KMS-11 (cell line): Measurements from ENCODE around the gene TANGO2.

ENCODE experiments used
- H2AFZ ChIP-seq: fragments of 200-600 bp; sonication (generic); 2 replicates; pipeline ENCODE4 v1.6.1; 2016; ENCODE audit warnings: antibody characterized with exemption, mixed run types, low read depth
- H3K27ac ChIP-seq: fragments of 200-600 bp; sonication (generic); 2 replicates; pipeline ENCODE4 v1.6.1; 2016; ENCODE audit warnings: mild to moderate bottlenecking, mixed run types
- H3K27me3 ChIP-seq: fragments of 200-600 bp; sonication (generic); 2 replicates; pipeline ENCODE4 v1.6.1; 2017; ENCODE audit warnings: mild to moderate bottlenecking, low read depth, mixed run types, moderate library complexity; ENCODE audit not compliant: insufficient read depth
- H3K36me3 ChIP-seq: fragments of 200-600 bp; sonication (generic); 2 replicates; pipeline ENCODE4 v1.6.1; 2017; ENCODE audit warnings: mild to moderate bottlenecking, mixed run types; ENCODE audit not compliant: insufficient read depth
- H3K4me1 ChIP-seq: fragments of 200-600 bp; sonication (generic); 2 replicates; pipeline ENCODE4 v1.6.1; 2016; ENCODE audit warnings: mild to moderate bottlenecking, low read depth, mixed run types; ENCODE audit not compliant: poor library complexity, severe bottlenecking
- H3K4me2 ChIP-seq: fragments of 200-600 bp; sonication (generic); 2 replicates; pipeline ENCODE4 v1.7.0; 2016; ENCODE audit warnings: mild to moderate bottlenecking, mixed run types
- H3K4me3 ChIP-seq: fragments of 200-600 bp; sonication (generic); IDR thresholded peaks from 2 replicates; pipeline ENCODE4 v1.6.1; 2017; ENCODE audit warnings: low read depth, low read length, mixed read lengths; ENCODE audit not compliant: insufficient read depth
- H3K79me2 ChIP-seq: fragments of 200-600 bp; sonication (generic); 2 replicates; pipeline ENCODE4 v1.6.1; 2016; ENCODE audit warnings: low read depth, mixed run types; ENCODE audit not compliant: insufficient read depth
- H3K9ac ChIP-seq: fragments of 200-600 bp; sonication (generic); 2 replicates; pipeline ENCODE4 v1.6.1; 2016; ENCODE audit warnings: mild to moderate bottlenecking, mixed run types
- H4K20me1 ChIP-seq: fragments of 200-600 bp; sonication (generic); 2 replicates; pipeline ENCODE4 v1.6.1; 2016; ENCODE audit warnings: mild to moderate bottlenecking, mixed run types; ENCODE audit not compliant: insufficient read depth
- TF ChIP-seq, protein P1 (sequence below): fragments of 200-600 bp; sonication (generic); conservative IDR thresholded peaks from 2 replicates; pipeline ENCODE4 v1.6.1; 2017; ENCODE audit warnings: low read depth, mild to moderate bottlenecking, antibody characterized with exemption, low read length, moderate library complexity, mixed read lengths

The TANGO2 gene

GRCh38 chr22:20012741-20013331 is 8.1 kb upstream of the TANGO2 start:
- peaks cover 4% of the 10 kb centered on the region for H3K4me1 ChIP-seq
- H3K4me3 ChIP-seq = no peak overlapping the region
- H3K9ac ChIP-seq = no peak overlapping the region
- TF ChIP-seq, protein P1, sequence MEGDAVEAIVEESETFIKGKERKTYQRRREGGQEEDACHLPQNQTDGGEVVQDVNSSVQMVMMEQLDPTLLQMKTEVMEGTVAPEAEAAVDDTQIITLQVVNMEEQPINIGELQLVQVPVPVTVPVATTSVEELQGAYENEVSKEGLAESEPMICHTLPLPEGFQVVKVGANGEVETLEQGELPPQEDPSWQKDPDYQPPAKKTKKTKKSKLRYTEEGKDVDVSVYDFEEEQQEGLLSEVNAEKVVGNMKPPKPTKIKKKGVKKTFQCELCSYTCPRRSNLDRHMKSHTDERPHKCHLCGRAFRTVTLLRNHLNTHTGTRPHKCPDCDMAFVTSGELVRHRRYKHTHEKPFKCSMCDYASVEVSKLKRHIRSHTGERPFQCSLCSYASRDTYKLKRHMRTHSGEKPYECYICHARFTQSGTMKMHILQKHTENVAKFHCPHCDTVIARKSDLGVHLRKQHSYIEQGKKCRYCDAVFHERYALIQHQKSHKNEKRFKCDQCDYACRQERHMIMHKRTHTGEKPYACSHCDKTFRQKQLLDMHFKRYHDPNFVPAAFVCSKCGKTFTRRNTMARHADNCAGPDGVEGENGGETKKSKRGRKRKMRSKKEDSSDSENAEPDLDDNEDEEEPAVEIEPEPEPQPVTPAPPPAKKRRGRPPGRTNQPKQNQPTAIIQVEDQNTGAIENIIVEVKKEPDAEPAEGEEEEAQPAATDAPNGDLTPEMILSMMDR = no peak
- peaks cover 21% of the 10 kb centered on the region for H3K27me3 ChIP-seq
- H4K20me1 ChIP-seq = no peaks in the 10 kb centered on the region
- H3K79me2 ChIP-seq = no peaks in the 10 kb centered on the region
- no peak overlapping the region for H3K4me2 ChIP-seq
- no peak overlapping the region for H3K27ac ChIP-seq
- H3K36me3 ChIP-seq = no peaks in the 10 kb centered on the region
- no peak overlapping the region for H2AFZ ChIP-seq

DNA sequence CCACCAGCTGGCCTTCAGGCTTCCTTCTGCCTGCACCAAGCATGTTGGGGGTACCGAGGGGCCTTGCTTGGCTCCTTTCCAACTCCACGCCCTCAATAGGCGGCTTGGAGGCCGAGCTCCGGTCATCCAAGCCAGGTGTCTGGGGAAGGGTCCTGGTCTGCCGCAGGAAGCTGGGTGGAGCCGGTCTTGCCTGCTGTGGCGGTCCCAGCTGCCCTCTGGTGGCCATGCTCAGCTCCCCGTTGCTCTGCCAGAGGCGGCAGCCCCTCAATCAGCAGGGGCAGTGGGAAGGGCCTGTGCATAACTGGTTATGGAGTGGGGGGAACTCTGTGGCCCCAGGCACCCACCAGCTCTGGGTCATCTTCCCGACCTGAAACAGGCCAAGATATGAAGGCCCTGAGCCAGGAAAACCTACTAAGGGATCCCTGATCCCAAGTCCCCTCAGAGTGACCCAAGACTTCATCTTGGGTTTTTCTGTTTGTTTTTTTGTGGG is 7.5 kb upstream of the TANGO2 start:
- peaks cover 27% of the 10 kb centered on the region for H3K27me3 ChIP-seq
- H3K27ac ChIP-seq = no peak overlapping the region
- H3K36me3 ChIP-seq = no peaks in the 10 kb centered on the region

DNA sequence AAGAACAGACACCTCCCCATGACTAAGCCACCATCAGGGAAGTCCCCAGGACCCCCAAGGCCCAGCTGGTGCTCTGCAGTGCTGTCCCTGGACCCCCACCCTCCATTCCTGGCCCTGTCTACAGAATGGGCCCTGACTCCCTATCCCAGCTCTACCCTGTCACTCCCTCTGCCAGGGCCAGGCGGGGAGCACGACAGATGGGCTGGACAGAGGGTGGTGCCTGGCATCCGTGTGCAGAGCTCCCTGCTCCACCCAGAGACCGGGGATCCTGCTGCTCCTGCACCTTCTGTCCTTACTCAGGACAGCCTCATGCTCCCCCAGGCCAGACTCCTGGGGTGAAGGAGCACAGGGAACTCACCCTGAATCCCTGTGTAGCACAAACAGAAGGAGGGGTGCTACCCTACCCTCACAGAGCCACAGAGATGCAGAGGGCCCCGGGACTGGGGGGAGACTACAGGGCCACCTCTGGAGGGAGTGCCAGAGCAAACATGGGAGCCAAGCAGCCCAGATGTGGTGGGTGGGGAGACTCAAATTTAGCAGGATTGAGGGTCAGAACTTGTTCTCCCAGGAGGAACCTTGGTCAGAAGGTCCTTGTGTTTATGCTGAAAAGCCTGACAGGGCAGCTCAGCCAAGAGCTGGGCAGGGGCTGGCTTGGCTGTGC is 6.3 kb upstream of the TANGO2 start:
- no peak overlapping the region for H3K4me3 ChIP-seq
- peaks cover 29% of the 10 kb centered on the region for H3K27me3 ChIP-seq
- no peak overlapping the region for H3K4me2 ChIP-seq
- no peaks in the 10 kb centered on the region for H3K36me3 ChIP-seq
- H4K20me1 ChIP-seq = no peaks in the 10 kb centered on the region
- no peak overlapping the region for H2AFZ ChIP-seq
- H3K79me2 ChIP-seq = no peaks in the 10 kb centered on the region
- no peak overlapping the region for H3K9ac ChIP-seq
- no peak overlapping the region for H3K27ac ChIP-seq
- TF ChIP-seq, protein P1 = no peak
- peaks cover 4% of the 10 kb centered on the region for H3K4me1 ChIP-seq

More for the DNA sequence above, 7.5 kb upstream of the TANGO2 start:
- TF ChIP-seq, protein P1 = no peak
- no peak overlapping the region for H3K4me2 ChIP-seq
- no peak overlapping the region for H2AFZ ChIP-seq
- H3K4me3 ChIP-seq = no peak overlapping the region
- no peaks in the 10 kb centered on the region for H4K20me1 ChIP-seq
- H3K79me2 ChIP-seq = no peaks in the 10 kb centered on the region
- peaks cover 4% of the 10 kb centered on the region for H3K4me1 ChIP-seq
- H3K9ac ChIP-seq = no peak overlapping the region

GRCh38 chr22:20015187-20015625 is 5.7 kb upstream of the TANGO2 start:
- H3K9ac ChIP-seq = no peak overlapping the region
- H3K79me2 ChIP-seq = no peaks in the 10 kb centered on the region
- H2AFZ ChIP-seq = no peak overlapping the region
- H3K4me1 ChIP-seq = peaks cover 7% of the 10 kb centered on the region
- H3K4me3 ChIP-seq = no peak overlapping the region
- no peaks in the 10 kb centered on the region for H3K36me3 ChIP-seq
- TF ChIP-seq, protein P1 = no peak
- peaks cover 29% of the 10 kb centered on the region for H3K27me3 ChIP-seq
- H3K27ac ChIP-seq = no peak overlapping the region
- H3K4me2 ChIP-seq = no peak overlapping the region
- H4K20me1 ChIP-seq = no peaks in the 10 kb centered on the region
